HepG2 (cell line): ENCODE results near the gene GPX5. TPM values are rescaled to one million over a fixed set of nuclear protein-coding genes. Genes with fewer than 3 reads are reported as not detected.
A peak's percentile ranks its signal among the peaks of the same experiment; 100 is the strongest.

Experiments used
- ARHGAP35 ChIP-seq: sonication (generic); formaldehyde crosslinking; IDR thresholded peaks from 2 replicates; pipeline ENCODE4 v1.9.0; 2022; ENCODE audit warnings: mild to moderate bottlenecking, inconsistent platforms, moderate library complexity, missing genetic modification reagents, borderline replicate concordance
- ARNT2 ChIP-seq: sonication (generic); formaldehyde crosslinking; IDR thresholded peaks from 2 replicates; pipeline ENCODE4 v1.8.0; 2022; ENCODE audit warnings: mild to moderate bottlenecking, low read depth, missing genetic modification reagents, moderate library complexity
- BHLHE40 ChIP-seq: IDR thresholded peaks from 2 replicates; pipeline ENCODE4 v1.6.1; 2011; ENCODE audit warnings: low read length, improper control_type of control experiment
- FOXA3 ChIP-seq: IDR thresholded peaks from 2 replicates; pipeline ENCODE4 v1.6.1; 2016; ENCODE audit warnings: missing genetic modification reagents, missing compliant biosample characterization
- HCFC1 ChIP-seq: fragments of 150-350 bp; IDR thresholded peaks from 2 replicates; pipeline ENCODE4 v1.6.1; 2014; ENCODE audit warnings: low read depth, low read length
- HNRNPK ChIP-seq: fragments of 200-400 bp; formaldehyde crosslinking; IDR thresholded peaks from 2 replicates; pipeline ENCODE4 v1.6.1; 2018; ENCODE audit warnings: low read length, low read depth, moderate library complexity, mild to moderate bottlenecking; ENCODE audit not compliant: poor library complexity, severe bottlenecking
- MEIS2 ChIP-seq: sonication (generic); formaldehyde crosslinking; IDR thresholded peaks from 2 replicates; pipeline ENCODE4 v1.9.0; 2021; ENCODE audit warnings: mild to moderate bottlenecking, missing genetic modification reagents
- NBN ChIP-seq: fragments of 450-650 bp; conservative IDR thresholded peaks from 2 replicates; pipeline ENCODE4 v1.6.1; 2017
- RXRA ChIP-seq: sonication (generic); formaldehyde crosslinking; IDR thresholded peaks from 2 replicates; pipeline ENCODE4 v1.5.1; 2020; ENCODE audit warnings: missing genetic modification reagents
- RXRB ChIP-seq: IDR thresholded peaks from 2 replicates; pipeline ENCODE4 v1.6.1; 2016; ENCODE audit warnings: borderline replicate concordance, missing genetic modification reagents, missing compliant biosample characterization
- XBP1 ChIP-seq: sonication (generic); formaldehyde crosslinking; IDR thresholded peaks from 2 replicates; pipeline ENCODE4 v1.5.0; 2020; ENCODE audit warnings: missing genetic modification reagents
- ZFYVE20 ChIP-seq: sonication (generic); formaldehyde crosslinking; IDR thresholded peaks from 2 replicates; pipeline ENCODE4 v1.8.0; 2023; ENCODE audit warnings: low read depth, mild to moderate bottlenecking, moderate library complexity, missing genetic modification reagents, borderline replicate concordance
- ZNF20 ChIP-seq: sonication (generic); formaldehyde crosslinking; IDR thresholded peaks from 2 replicates; pipeline ENCODE4 v1.4.0; 2020; ENCODE audit warnings: mild to moderate bottlenecking, moderate library complexity, missing genetic modification reagents
- polyA plus RNA-seq, 8 experiments: library from polyadenylated mRNA; depleted of rRNA in 3 of 8; stranded (reverse) in 7 of 8; unstranded in 1 of 8; fragments of >200 nt; fragmentation: Illumina TruSeq in 4 of 8; extraction: Trizol in 4 of 8; gene quantifications; 2 replicates each; pipeline versions ENCODE4 v1.2.1 to v1.2.3, GENCODE V29; 2011 to 2016; ENCODE audit warnings: low read depth in 4 of 8, missing spikeins in 1 of 8, mixed read lengths in 1 of 8; ENCODE audit not compliant: insufficient read depth in 1 of 8
- total RNA-seq, 5 experiments: library from RNA; depleted of rRNA; stranded (reverse); fragments of >200 nt; fragmentation: Illumina TruSeq; extraction: Trizol; gene quantifications; 2 replicates each; pipeline ENCODE4 v1.2.3, GENCODE V29; 2016; ENCODE audit warnings: low read depth in 1 of 5
- TF ChIP-seq, protein P1 (sequence below): sonication (generic); formaldehyde crosslinking; IDR thresholded peaks from 2 replicates; pipeline ENCODE4 v1.9.0; 2022; ENCODE audit warnings: low read depth, missing genetic modification reagents
- TF ChIP-seq, protein P2 (sequence below): conservative IDR thresholded peaks from 2 replicates; pipeline ENCODE4 v1.6.1; 2018; ENCODE audit warnings: missing genetic modification reagents
- TF ChIP-seq, protein P3 (sequence below): sonication (generic); formaldehyde crosslinking; IDR thresholded peaks from 2 replicates; pipeline ENCODE4 v1.8.1; 2023; ENCODE audit warnings: missing genetic modification reagents, inconsistent platforms, borderline replicate concordance
- TF ChIP-seq, protein P4 (sequence below): IDR thresholded peaks from 2 replicates; pipeline ENCODE4 v1.6.1; 2016; ENCODE audit warnings: mild to moderate bottlenecking
- TF ChIP-seq, protein P5 (sequence below): sonication (generic); formaldehyde crosslinking; IDR thresholded peaks from 2 replicates; pipeline ENCODE4 v1.4.0; 2020; ENCODE audit warnings: mild to moderate bottlenecking, missing genetic modification reagents

The GPX5 gene
- total and polyA plus RNA-seq, 2 of the 13 experiments (the other 11 are each of a cell fraction or from before 2014, with no cell fraction given), result not detected

DNA sequence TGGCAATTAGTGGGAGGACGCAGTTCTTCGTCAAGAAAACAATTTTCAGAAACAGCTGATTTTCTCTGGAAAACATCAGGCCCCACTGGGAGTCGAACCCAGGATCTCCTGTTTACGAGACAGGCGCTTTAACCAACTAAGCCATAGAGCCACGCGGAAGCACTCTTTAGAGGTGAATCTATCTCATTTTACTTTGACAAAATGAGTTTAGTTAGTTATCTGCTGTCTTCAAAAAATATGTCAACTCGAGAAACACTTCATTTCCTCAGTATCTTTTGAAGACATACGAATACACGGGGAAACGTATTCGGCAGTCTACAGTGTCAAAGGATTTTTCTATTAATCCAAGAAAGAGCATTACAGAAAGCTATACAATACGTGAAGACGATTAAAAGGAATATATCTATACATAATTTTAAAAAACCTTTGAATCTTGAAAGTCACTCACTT is 36.7 kb upstream of the GPX5 start (continued):
- TF ChIP-seq, protein P1, sequence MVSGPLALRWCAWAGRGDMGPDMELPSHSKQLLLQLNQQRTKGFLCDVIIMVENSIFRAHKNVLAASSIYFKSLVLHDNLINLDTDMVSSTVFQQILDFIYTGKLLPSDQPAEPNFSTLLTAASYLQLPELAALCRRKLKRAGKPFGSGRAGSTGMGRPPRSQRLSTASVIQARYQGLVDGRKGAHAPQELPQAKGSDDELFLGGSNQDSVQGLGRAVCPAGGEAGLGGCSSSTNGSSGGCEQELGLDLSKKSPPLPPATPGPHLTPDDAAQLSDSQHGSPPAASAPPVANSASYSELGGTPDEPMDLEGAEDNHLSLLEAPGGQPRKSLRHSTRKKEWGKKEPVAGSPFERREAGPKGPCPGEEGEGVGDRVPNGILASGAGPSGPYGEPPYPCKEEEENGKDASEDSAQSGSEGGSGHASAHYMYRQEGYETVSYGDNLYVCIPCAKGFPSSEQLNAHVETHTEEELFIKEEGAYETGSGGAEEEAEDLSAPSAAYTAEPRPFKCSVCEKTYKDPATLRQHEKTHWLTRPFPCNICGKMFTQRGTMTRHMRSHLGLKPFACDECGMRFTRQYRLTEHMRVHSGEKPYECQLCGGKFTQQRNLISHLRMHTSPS (CRISPR knock-in tag), result no peak
- TF ChIP-seq BHLHE40 (no peak), ZNF20 (CRISPR knock-in tag) (no peak), ARNT2 (CRISPR knock-in tag) (no peak), MEIS2 (no peak), HCFC1 (no peak), XBP1 (CRISPR knock-in tag) (0 out of 2 replicates have a peak, but pooled peaks have one; percentile 30), ZFYVE20 (no peak), FOXA3 (CRISPR knock-in tag) (peak; percentile 42; the same call in 1 of the 2 replicates), RXRA (CRISPR knock-in tag) (no peak), HNRNPK (no peak), ARHGAP35 (CRISPR knock-in tag) (no peak), NBN (no peak), RXRB (CRISPR knock-in tag) (peak; percentile 73; the same call in 1 of the 2 replicates)
- TF ChIP-seq, protein P2, sequence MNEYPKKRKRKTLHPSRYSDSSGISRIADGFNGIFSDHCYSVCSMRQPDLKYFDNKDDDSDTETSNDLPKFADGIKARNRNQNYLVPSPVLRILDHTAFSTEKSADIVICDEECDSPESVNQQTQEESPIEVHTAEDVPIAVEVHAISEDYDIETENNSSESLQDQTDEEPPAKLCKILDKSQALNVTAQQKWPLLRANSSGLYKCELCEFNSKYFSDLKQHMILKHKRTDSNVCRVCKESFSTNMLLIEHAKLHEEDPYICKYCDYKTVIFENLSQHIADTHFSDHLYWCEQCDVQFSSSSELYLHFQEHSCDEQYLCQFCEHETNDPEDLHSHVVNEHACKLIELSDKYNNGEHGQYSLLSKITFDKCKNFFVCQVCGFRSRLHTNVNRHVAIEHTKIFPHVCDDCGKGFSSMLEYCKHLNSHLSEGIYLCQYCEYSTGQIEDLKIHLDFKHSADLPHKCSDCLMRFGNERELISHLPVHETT (CRISPR knock-in tag), result no peak
- TF ChIP-seq, protein P3, sequence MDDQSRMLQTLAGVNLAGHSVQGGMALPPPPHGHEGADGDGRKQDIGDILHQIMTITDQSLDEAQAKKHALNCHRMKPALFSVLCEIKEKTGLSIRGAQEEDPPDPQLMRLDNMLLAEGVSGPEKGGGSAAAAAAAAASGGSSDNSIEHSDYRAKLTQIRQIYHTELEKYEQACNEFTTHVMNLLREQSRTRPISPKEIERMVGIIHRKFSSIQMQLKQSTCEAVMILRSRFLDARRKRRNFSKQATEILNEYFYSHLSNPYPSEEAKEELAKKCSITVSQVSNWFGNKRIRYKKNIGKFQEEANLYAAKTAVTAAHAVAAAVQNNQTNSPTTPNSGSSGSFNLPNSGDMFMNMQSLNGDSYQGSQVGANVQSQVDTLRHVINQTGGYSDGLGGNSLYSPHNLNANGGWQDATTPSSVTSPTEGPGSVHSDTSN (CRISPR knock-in tag), result no peak
- TF ChIP-seq, protein P4, sequence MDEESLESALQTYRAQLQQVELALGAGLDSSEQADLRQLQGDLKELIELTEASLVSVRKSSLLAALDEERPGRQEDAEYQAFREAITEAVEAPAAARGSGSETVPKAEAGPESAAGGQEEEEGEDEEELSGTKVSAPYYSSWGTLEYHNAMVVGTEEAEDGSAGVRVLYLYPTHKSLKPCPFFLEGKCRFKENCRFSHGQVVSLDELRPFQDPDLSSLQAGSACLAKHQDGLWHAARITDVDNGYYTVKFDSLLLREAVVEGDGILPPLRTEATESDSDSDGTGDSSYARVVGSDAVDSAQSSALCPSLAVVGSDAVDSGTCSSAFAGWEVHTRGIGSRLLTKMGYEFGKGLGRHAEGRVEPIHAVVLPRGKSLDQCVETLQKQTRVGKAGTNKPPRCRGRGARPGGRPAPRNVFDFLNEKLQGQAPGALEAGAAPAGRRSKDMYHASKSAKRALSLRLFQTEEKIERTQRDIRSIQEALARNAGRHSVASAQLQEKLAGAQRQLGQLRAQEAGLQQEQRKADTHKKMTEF, result peak; percentile 63
- TF ChIP-seq, protein P5, sequence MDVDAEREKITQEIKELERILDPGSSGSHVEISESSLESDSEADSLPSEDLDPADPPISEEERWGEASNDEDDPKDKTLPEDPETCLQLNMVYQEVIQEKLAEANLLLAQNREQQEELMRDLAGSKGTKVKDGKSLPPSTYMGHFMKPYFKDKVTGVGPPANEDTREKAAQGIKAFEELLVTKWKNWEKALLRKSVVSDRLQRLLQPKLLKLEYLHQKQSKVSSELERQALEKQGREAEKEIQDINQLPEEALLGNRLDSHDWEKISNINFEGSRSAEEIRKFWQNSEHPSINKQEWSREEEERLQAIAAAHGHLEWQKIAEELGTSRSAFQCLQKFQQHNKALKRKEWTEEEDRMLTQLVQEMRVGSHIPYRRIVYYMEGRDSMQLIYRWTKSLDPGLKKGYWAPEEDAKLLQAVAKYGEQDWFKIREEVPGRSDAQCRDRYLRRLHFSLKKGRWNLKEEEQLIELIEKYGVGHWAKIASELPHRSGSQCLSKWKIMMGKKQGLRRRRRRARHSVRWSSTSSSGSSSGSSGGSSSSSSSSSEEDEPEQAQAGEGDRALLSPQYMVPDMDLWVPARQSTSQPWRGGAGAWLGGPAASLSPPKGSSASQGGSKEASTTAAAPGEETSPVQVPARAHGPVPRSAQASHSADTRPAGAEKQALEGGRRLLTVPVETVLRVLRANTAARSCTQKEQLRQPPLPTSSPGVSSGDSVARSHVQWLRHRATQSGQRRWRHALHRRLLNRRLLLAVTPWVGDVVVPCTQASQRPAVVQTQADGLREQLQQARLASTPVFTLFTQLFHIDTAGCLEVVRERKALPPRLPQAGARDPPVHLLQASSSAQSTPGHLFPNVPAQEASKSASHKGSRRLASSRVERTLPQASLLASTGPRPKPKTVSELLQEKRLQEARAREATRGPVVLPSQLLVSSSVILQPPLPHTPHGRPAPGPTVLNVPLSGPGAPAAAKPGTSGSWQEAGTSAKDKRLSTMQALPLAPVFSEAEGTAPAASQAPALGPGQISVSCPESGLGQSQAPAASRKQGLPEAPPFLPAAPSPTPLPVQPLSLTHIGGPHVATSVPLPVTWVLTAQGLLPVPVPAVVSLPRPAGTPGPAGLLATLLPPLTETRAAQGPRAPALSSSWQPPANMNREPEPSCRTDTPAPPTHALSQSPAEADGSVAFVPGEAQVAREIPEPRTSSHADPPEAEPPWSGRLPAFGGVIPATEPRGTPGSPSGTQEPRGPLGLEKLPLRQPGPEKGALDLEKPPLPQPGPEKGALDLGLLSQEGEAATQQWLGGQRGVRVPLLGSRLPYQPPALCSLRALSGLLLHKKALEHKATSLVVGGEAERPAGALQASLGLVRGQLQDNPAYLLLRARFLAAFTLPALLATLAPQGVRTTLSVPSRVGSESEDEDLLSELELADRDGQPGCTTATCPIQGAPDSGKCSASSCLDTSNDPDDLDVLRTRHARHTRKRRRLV, result no peak
